Thyroid gland (tissue), 4 donors: Measurements from ENCODE around the gene TNS2.

Source experiments
- POLR2A ChIP-seq, 2 donors: fragments of 450-650 bp; IDR thresholded peaks; one replicate each; pipeline ENCODE4 v1.6.1; 2017; ENCODE audit warnings: antibody characterized with exemption in 2 of 2, mild to moderate bottlenecking in 2 of 2, moderate library complexity in 1 of 2
- TF ChIP-seq, protein P1 (sequence below), 6 experiments: fragments of 200-600 bp in 3 of 6; fragments of 450-650 bp in 3 of 6; sonication (generic) in 3 of 6; IDR thresholded peaks; one replicate each; pipeline ENCODE4 v1.5.1; 2016 to 2019; ENCODE audit warnings: antibody characterized with exemption in 6 of 6, mild to moderate bottlenecking in 2 of 6, inconsistent platforms in 1 of 6, moderate library complexity in 1 of 6

DNA sequence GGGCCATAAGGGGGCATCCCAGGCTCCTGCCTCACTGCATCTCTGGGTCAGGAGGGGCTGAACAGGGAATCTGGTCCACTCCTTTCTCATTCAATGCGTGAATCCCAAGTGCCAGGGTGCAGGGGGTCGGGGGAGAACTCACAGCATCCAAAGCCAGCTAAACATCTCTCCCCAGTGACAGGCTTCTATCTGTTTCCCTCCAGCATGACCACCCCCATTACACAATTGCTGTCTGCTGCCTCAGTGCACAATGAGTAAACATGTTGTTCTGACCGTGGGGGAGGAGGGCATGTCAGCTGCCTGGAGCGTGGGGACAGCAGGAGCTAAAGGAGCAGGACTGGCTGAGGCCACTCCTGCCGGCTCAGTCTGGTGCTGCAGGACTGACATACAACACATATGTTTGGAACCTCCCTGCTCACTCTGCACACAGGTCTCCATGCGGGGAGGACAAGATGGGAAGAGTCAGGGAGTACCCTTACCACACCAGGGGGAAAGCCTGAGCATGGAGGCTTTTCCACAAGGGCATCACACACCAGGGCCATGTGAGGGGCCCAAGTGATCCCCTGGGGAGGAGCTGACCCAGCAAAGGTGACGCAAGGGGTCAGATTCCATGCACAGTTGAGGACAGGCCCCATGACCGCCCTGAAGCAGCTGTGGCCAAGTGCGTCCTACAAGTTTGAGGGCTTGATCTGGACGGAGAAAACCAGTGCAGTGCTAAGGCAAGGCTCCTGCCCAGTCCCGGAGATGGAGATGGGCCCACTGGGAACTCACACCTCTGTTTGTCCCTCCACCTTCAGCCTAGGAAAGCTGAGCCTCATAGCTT lies 1.4 kb downstream of the TNS2 start:
- TF ChIP-seq, protein P1, sequence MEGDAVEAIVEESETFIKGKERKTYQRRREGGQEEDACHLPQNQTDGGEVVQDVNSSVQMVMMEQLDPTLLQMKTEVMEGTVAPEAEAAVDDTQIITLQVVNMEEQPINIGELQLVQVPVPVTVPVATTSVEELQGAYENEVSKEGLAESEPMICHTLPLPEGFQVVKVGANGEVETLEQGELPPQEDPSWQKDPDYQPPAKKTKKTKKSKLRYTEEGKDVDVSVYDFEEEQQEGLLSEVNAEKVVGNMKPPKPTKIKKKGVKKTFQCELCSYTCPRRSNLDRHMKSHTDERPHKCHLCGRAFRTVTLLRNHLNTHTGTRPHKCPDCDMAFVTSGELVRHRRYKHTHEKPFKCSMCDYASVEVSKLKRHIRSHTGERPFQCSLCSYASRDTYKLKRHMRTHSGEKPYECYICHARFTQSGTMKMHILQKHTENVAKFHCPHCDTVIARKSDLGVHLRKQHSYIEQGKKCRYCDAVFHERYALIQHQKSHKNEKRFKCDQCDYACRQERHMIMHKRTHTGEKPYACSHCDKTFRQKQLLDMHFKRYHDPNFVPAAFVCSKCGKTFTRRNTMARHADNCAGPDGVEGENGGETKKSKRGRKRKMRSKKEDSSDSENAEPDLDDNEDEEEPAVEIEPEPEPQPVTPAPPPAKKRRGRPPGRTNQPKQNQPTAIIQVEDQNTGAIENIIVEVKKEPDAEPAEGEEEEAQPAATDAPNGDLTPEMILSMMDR (IDR thresholded peaks at IDR 0.05): peak in 3 of 6 experiments; percentile 25 to 37 (median 33)
- peak in 1 of 2 donors; percentile 45 for TF ChIP-seq POLR2A (IDR thresholded peaks at IDR 0.05)
